WTC11 (cell line): ENCODE measurements around the gene AKAP11. TPM values are rescaled to one million over a fixed set of nuclear protein-coding genes. Genes with fewer than 3 reads are reported as not detected.
A peak's percentile ranks its signal among the peaks of the same experiment; 100 is the strongest.

ENCODE experiments used
- ATAC-seq: fragments of 200-7000 bp; cut with Tn5 transposase; 2 replicates; pipeline ENCODE4 v1.10.0; 2021; ENCODE audit warnings: mild to moderate bottlenecking, moderate library complexity
- CTCF ChIA-PET: fragments of 300-600 bp; sonication (Branson Sonifier 250); formaldehyde crosslinking; loops from one replicate; lab custom pipeline; 2021; ENCODE audit warnings: antibody characterized with exemption; lab: Charles Lee
- POLR2A ChIA-PET: fragments of 350-600 bp; sonication (Branson Sonifier 250); formaldehyde crosslinking; loops from one replicate; lab custom pipeline; 2021; ENCODE audit warnings: antibody characterized with exemption; lab: Charles Lee
- DNase-seq: peaks from one replicate; pipeline ENCODE4 v3.0.0; 2021; ENCODE audit warnings: low spot score
- H3K27ac Mint-ChIP-seq: 2 replicates; pipeline ENCODE4 v1.8.0; 2021; ENCODE audit warnings: mixed read lengths
- H3K27me3 Mint-ChIP-seq: 2 replicates; pipeline ENCODE4 v1.8.0; 2021; ENCODE audit warnings: low read depth, mild to moderate bottlenecking, moderate library complexity, mixed read lengths
- H3K36me3 Mint-ChIP-seq: 2 replicates; pipeline ENCODE4 v1.8.0; 2021; ENCODE audit warnings: mixed read lengths
- H3K4me1 Mint-ChIP-seq: 2 replicates; pipeline ENCODE4 v1.8.0; 2022; ENCODE audit warnings: mixed read lengths
- H3K4me3 Mint-ChIP-seq: 2 replicates; pipeline ENCODE4 v1.8.0; 2021; ENCODE audit warnings: mild to moderate bottlenecking, moderate library complexity, mixed read lengths
- H3K9me3 Mint-ChIP-seq: 2 replicates; pipeline ENCODE4 v1.8.0; 2021; ENCODE audit warnings: mixed read lengths
- AR ChIP-seq: fragments of 250-450 bp; sonication (Bioruptor Pico); IDR thresholded peaks from 2 replicates; pipeline ENCODE4 v1.9.0; 2021; ENCODE audit warnings: mild to moderate bottlenecking
- ATF3 ChIP-seq: sonication (generic); formaldehyde crosslinking; conservative IDR thresholded peaks from 2 replicates; pipeline ENCODE4 v1.8.1; 2022; ENCODE audit warnings: mild to moderate bottlenecking, missing genetic modification reagents
- CBFB ChIP-seq: sonication (generic); formaldehyde crosslinking; IDR thresholded peaks from 2 replicates; pipeline ENCODE4 v1.8.1; 2022; ENCODE audit warnings: mild to moderate bottlenecking, low read depth, missing genetic modification reagents
- CREM ChIP-seq: sonication (generic); formaldehyde crosslinking; IDR thresholded peaks from 2 replicates; pipeline ENCODE4 v1.8.1; 2022; ENCODE audit warnings: mild to moderate bottlenecking, missing genetic modification reagents, moderate library complexity
- E2F4 ChIP-seq: sonication (generic); formaldehyde crosslinking; IDR thresholded peaks from 2 replicates; pipeline ENCODE4 v1.8.1; 2022; ENCODE audit warnings: low read depth, mild to moderate bottlenecking, moderate library complexity, missing genetic modification reagents, borderline replicate concordance
- ESRRA ChIP-seq: sonication (generic); formaldehyde crosslinking; IDR thresholded peaks from 2 replicates; pipeline ENCODE4 v1.8.1; 2022; ENCODE audit warnings: mild to moderate bottlenecking, missing genetic modification reagents, borderline replicate concordance
- IRF2 ChIP-seq: sonication (generic); formaldehyde crosslinking; IDR thresholded peaks from 2 replicates; pipeline ENCODE4 v1.8.0; 2022; ENCODE audit warnings: low read depth, missing genetic modification reagents, borderline replicate concordance
- NR1H2 ChIP-seq: sonication (generic); formaldehyde crosslinking; IDR thresholded peaks from 2 replicates; pipeline ENCODE4 v1.9.0; 2021; ENCODE audit warnings: mild to moderate bottlenecking, moderate library complexity, missing genetic modification reagents
- NR3C1 ChIP-seq: sonication (generic); formaldehyde crosslinking; conservative IDR thresholded peaks from 2 replicates; pipeline ENCODE4 v1.8.1; 2023; ENCODE audit warnings: low read depth, mild to moderate bottlenecking, missing genetic modification reagents
- SMAD4 ChIP-seq: sonication (generic); formaldehyde crosslinking; IDR thresholded peaks from 2 replicates; pipeline ENCODE4 v1.8.0; 2022; ENCODE audit warnings: mild to moderate bottlenecking, missing genetic modification reagents
- TEAD4 ChIP-seq: sonication (generic); formaldehyde crosslinking; IDR thresholded peaks from 2 replicates; pipeline ENCODE4 v1.8.0; 2022; ENCODE audit warnings: mild to moderate bottlenecking, missing genetic modification reagents
- USF1 ChIP-seq: sonication (generic); formaldehyde crosslinking; IDR thresholded peaks from 2 replicates; pipeline ENCODE4 v1.8.0; 2022; ENCODE audit warnings: mild to moderate bottlenecking, missing genetic modification reagents
- ZBTB21 ChIP-seq: sonication (generic); formaldehyde crosslinking; IDR thresholded peaks from 2 replicates; pipeline ENCODE4 v1.8.1; 2023; ENCODE audit warnings: mild to moderate bottlenecking, missing genetic modification reagents, borderline replicate concordance
- ZNF138 ChIP-seq: sonication (generic); formaldehyde crosslinking; conservative IDR thresholded peaks from 2 replicates; pipeline ENCODE4 v1.8.1; 2022; ENCODE audit warnings: mild to moderate bottlenecking, moderate library complexity, missing genetic modification reagents
- ZNF263 ChIP-seq: sonication (generic); formaldehyde crosslinking; IDR thresholded peaks from 2 replicates; pipeline ENCODE4 v1.8.1; 2022; ENCODE audit warnings: low read depth, mild to moderate bottlenecking, moderate library complexity, missing genetic modification reagents
- ZNF512 ChIP-seq: sonication (generic); formaldehyde crosslinking; IDR thresholded peaks from 2 replicates; pipeline ENCODE4 v1.8.1; 2022; ENCODE audit warnings: missing genetic modification reagents, borderline replicate concordance
- total RNA-seq: library from RNA; stranded (reverse); gene quantifications from 3 replicates; pipeline ENCODE4 v1.2.3, GENCODE V29; 2021
- TF ChIP-seq, protein P1 (sequence below): sonication (generic); formaldehyde crosslinking; IDR thresholded peaks from 2 replicates; pipeline ENCODE4 v1.8.0; 2022; ENCODE audit warnings: missing genetic modification reagents
- TF ChIP-seq, protein P2 (sequence below): fragments of 200-600 bp; IDR thresholded peaks from 2 replicates; pipeline ENCODE4 v1.8.0; 2022; ENCODE audit warnings: antibody characterized with exemption

The AKAP11 gene
- total RNA-seq, 1 experiment from 2014 or later = 16.7 TPM

GRCh38 chr13:42318570-42318969 is 46.6 kb downstream of the AKAP11 start:
- CTCF ChIA-PET = interaction anchor here (0.8 to 1.2 kb wide), 2 partner anchors 9 to 705 kb away, joined by 3 to 4 read pairs; partner anchors contain the start of gene DNAJC15
- Mint-ChIP-seq H3K36me3 (peaks cover 7% of the 10 kb centered on the region), H3K27ac (peak overlapping the region; percentile 72), H3K27me3 (no peaks in the 10 kb centered on the region), H3K9me3 (no peaks in the 10 kb centered on the region), H3K4me3 (no peak overlapping the region), H3K4me1 (peaks cover 25% of the 10 kb centered on the region)
- DNase-seq (no peak), ATAC-seq (no peak)
- no peak for TF ChIP-seq NR1H2 (CRISPR knock-in tag)
- TF ChIP-seq, protein P1, sequence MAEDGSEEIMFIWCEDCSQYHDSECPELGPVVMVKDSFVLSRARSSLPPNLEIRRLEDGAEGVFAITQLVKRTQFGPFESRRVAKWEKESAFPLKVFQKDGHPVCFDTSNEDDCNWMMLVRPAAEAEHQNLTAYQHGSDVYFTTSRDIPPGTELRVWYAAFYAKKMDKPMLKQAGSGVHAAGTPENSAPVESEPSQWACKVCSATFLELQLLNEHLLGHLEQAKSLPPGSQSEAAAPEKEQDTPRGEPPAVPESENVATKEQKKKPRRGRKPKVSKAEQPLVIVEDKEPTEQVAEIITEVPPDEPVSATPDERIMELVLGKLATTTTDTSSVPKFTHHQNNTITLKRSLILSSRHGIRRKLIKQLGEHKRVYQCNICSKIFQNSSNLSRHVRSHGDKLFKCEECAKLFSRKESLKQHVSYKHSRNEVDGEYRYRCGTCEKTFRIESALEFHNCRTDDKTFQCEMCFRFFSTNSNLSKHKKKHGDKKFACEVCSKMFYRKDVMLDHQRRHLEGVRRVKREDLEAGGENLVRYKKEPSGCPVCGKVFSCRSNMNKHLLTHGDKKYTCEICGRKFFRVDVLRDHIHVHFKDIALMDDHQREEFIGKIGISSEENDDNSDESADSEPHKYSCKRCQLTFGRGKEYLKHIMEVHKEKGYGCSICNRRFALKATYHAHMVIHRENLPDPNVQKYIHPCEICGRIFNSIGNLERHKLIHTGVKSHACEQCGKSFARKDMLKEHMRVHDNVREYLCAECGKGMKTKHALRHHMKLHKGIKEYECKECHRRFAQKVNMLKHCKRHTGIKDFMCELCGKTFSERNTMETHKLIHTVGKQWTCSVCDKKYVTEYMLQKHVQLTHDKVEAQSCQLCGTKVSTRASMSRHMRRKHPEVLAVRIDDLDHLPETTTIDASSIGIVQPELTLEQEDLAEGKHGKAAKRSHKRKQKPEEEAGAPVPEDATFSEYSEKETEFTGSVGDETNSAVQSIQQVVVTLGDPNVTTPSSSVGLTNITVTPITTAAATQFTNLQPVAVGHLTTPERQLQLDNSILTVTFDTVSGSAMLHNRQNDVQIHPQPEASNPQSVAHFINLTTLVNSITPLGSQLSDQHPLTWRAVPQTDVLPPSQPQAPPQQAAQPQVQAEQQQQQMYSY = no peak
- no peak for TF ChIP-seq SMAD4 (CRISPR knock-in tag)
- no peak for TF ChIP-seq ZNF263
- TF ChIP-seq ESRRA (CRISPR knock-in tag) = no peak
- TF ChIP-seq TEAD4 = no peak
- no peak for TF ChIP-seq ZNF512
- no peak for TF ChIP-seq ZBTB21
- TF ChIP-seq NR3C1 (CRISPR knock-in tag) = no peak
- TF ChIP-seq USF1 (CRISPR knock-in tag) = no peak
- no peak for TF ChIP-seq ZNF138 (CRISPR knock-in tag)
- no peak for TF ChIP-seq ATF3 (CRISPR knock-in tag)
- no peak for TF ChIP-seq AR
- TF ChIP-seq, protein P2, sequence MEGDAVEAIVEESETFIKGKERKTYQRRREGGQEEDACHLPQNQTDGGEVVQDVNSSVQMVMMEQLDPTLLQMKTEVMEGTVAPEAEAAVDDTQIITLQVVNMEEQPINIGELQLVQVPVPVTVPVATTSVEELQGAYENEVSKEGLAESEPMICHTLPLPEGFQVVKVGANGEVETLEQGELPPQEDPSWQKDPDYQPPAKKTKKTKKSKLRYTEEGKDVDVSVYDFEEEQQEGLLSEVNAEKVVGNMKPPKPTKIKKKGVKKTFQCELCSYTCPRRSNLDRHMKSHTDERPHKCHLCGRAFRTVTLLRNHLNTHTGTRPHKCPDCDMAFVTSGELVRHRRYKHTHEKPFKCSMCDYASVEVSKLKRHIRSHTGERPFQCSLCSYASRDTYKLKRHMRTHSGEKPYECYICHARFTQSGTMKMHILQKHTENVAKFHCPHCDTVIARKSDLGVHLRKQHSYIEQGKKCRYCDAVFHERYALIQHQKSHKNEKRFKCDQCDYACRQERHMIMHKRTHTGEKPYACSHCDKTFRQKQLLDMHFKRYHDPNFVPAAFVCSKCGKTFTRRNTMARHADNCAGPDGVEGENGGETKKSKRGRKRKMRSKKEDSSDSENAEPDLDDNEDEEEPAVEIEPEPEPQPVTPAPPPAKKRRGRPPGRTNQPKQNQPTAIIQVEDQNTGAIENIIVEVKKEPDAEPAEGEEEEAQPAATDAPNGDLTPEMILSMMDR = no peak
- no peak for TF ChIP-seq E2F4 (CRISPR knock-in tag)
- no peak for TF ChIP-seq CREM
- no peak for TF ChIP-seq CBFB (CRISPR knock-in tag)
- no peak for TF ChIP-seq IRF2 (CRISPR knock-in tag)
- POLR2A ChIA-PET = no interaction called here
